Muscle layer of colon (tissue), 2 donors: ENCODE measurements around the gene RHBDF2.

Source experiments
- H3K27ac ChIP-seq: one replicate; pipeline ENCODE4 v1.7.0; 2013; ENCODE audit warnings: low read depth, mild to moderate bottlenecking, low read length, moderate library complexity
- H3K27me3 ChIP-seq, 2 donors: one replicate each; pipeline ENCODE4 v1.7.0; 2013; ENCODE audit warnings: low read length in 2 of 2, mild to moderate bottlenecking in 2 of 2; ENCODE audit not compliant: insufficient read depth in 2 of 2, control insufficient read depth in 1 of 2
- H3K36me3 ChIP-seq: one replicate; pipeline ENCODE4 v1.7.0; 2013; ENCODE audit warnings: mild to moderate bottlenecking, low read length; ENCODE audit not compliant: insufficient read depth
- H3K4me1 ChIP-seq: one replicate; pipeline ENCODE4 v1.7.0; 2013; ENCODE audit warnings: mild to moderate bottlenecking, low read length; ENCODE audit not compliant: insufficient read depth
- H3K4me3 ChIP-seq, 2 donors: one replicate each; pipeline ENCODE4 v1.7.0; 2013; ENCODE audit warnings: low read length in 2 of 2, low read depth in 1 of 2, mild to moderate bottlenecking in 1 of 2, moderate library complexity in 1 of 2
- H3K9ac ChIP-seq: one replicate; pipeline ENCODE4 v1.7.0; 2013; ENCODE audit warnings: low read length
- H3K9me3 ChIP-seq: one replicate; pipeline ENCODE4 v1.7.0; 2013; ENCODE audit warnings: mild to moderate bottlenecking, low read length
- donor health status: abdominal sarcoma.
- donor health status: Adenocarcinoma of cecum.

RHBDF2 gene

GRCh38 chr17:76493505-76494167 lies 7.6 kb downstream of the RHBDF2 start:
- no peak overlapping the region for H3K4me3 ChIP-seq
- H3K9ac ChIP-seq: no peak overlapping the region
- no peaks in the 10 kb centered on the region for H3K36me3 ChIP-seq
- H3K9me3 ChIP-seq: no peaks in the 10 kb centered on the region
- H3K27ac ChIP-seq: no peak overlapping the region
- H3K27me3 ChIP-seq: no peaks in the 10 kb centered on the region
- peaks cover 17% of the 10 kb centered on the region for H3K4me1 ChIP-seq

- H3K27ac ChIP-seq: no peak overlapping the region
- no peaks in the 10 kb centered on the region for H3K27me3 ChIP-seq
- no peaks in the 10 kb centered on the region for H3K9me3 ChIP-seq
- peaks cover 11% of the 10 kb centered on the region for H3K4me1 ChIP-seq
- H3K4me3 ChIP-seq: no peak overlapping the region
- no peaks in the 10 kb centered on the region for H3K36me3 ChIP-seq
- H3K9ac ChIP-seq: no peak overlapping the region
These were observed 8.2 kb downstream of the RHBDF2 start for GRCh38 chr17:76492989-76493501.

- Histone ChIP-seq H3K9ac (no peak overlapping the region), H3K27me3 (no peaks in the 10 kb centered on the region), H3K9me3 (no peaks in the 10 kb centered on the region), H3K27ac (no peak overlapping the region), H3K4me3 (no peak overlapping the region), H3K36me3 (no peaks in the 10 kb centered on the region), H3K4me1 (peaks cover 4% of the 10 kb centered on the region)
These were observed 8.9 kb downstream of the RHBDF2 start for GRCh38 chr17:76492123-76492988.

GRCh38 chr17:76491271-76492122 lies 9.7 kb downstream of the RHBDF2 start:
- Histone ChIP-seq H3K9ac (no peak overlapping the region), H3K4me3 (no peak overlapping the region), H3K36me3 (no peaks in the 10 kb centered on the region), H3K4me1 (peaks cover 3% of the 10 kb centered on the region), H3K27ac (no peak overlapping the region), H3K9me3 (no peaks in the 10 kb centered on the region), H3K27me3 (no peaks in the 10 kb centered on the region)

- no peaks in the 10 kb centered on the region for H3K9me3 ChIP-seq
- no peaks in the 10 kb centered on the region for H3K27me3 ChIP-seq
- H3K9ac ChIP-seq: no peak overlapping the region
- no peak overlapping the region for H3K27ac ChIP-seq
- H3K36me3 ChIP-seq: no peaks in the 10 kb centered on the region
- no peaks in the 10 kb centered on the region for H3K4me1 ChIP-seq
- no peak overlapping the region for H3K4me3 ChIP-seq
These were observed 11.0 kb downstream of the RHBDF2 start for GRCh38 chr17:76490112-76490710.

- no peak overlapping the region for H3K27ac ChIP-seq
- H3K9me3 ChIP-seq: no peaks in the 10 kb centered on the region
- no peak overlapping the region for H3K4me3 ChIP-seq
- H3K27me3 ChIP-seq: no peaks in the 10 kb centered on the region
- no peak overlapping the region for H3K9ac ChIP-seq
- no peaks in the 10 kb centered on the region for H3K36me3 ChIP-seq
- no peaks in the 10 kb centered on the region for H3K4me1 ChIP-seq
These were observed 13.6 kb downstream of the RHBDF2 start for GRCh38 chr17:76487451-76488192.

- no peaks in the 10 kb centered on the region for H3K4me1 ChIP-seq
- H3K36me3 ChIP-seq: no peaks in the 10 kb centered on the region
- no peaks in the 10 kb centered on the region for H3K27me3 ChIP-seq
- H3K4me3 ChIP-seq: no peak overlapping the region
- no peaks in the 10 kb centered on the region for H3K9me3 ChIP-seq
- H3K27ac ChIP-seq: no peak overlapping the region
- H3K9ac ChIP-seq: no peak overlapping the region
These were observed 15.7 kb downstream of the RHBDF2 start for GRCh38 chr17:76485569-76485968.

GRCh38 chr17:76484228-76484725 lies 16.9 kb downstream of the RHBDF2 start:
- Histone ChIP-seq H3K4me3 (no peak overlapping the region), H3K27me3 (no peaks in the 10 kb centered on the region), H3K36me3 (no peaks in the 10 kb centered on the region), H3K9ac (no peak overlapping the region), H3K4me1 (no peaks in the 10 kb centered on the region), H3K9me3 (no peaks in the 10 kb centered on the region), H3K27ac (no peak overlapping the region)

GRCh38 chr17:76481071-76481655 lies 20.1 kb downstream of the RHBDF2 start:
- H3K27ac ChIP-seq: no peak overlapping the region
- H3K36me3 ChIP-seq: no peaks in the 10 kb centered on the region
- H3K27me3 ChIP-seq: no peaks in the 10 kb centered on the region
- no peak overlapping the region for H3K4me3 ChIP-seq
- no peak overlapping the region for H3K9ac ChIP-seq
- H3K4me1 ChIP-seq: no peaks in the 10 kb centered on the region
- H3K9me3 ChIP-seq: no peaks in the 10 kb centered on the region

GRCh38 chr17:76480632-76481031 lies 20.6 kb downstream of the RHBDF2 start:
- H3K4me3 ChIP-seq: no peak overlapping the region
- H3K9ac ChIP-seq: no peak overlapping the region
- no peaks in the 10 kb centered on the region for H3K9me3 ChIP-seq
- no peaks in the 10 kb centered on the region for H3K4me1 ChIP-seq
- no peak overlapping the region for H3K27ac ChIP-seq
- H3K36me3 ChIP-seq: no peaks in the 10 kb centered on the region
- no peaks in the 10 kb centered on the region for H3K27me3 ChIP-seq
